GM12874 (cell line): ENCODE results near the gene LPCAT1.
A peak's percentile ranks its signal among the peaks of the same experiment; 100 is the strongest.

Source experiments
- CTCF ChIP-seq: IDR thresholded peaks from 2 replicates; pipeline ENCODE4 v1.5.1; 2011; ENCODE audit warnings: low read depth, mild to moderate bottlenecking, control low read depth, low read length, moderate library complexity; ENCODE audit not compliant: insufficient read depth

The LPCAT1 gene

GRCh38 chr5:1511651-1512540, 11.9 kb downstream of the LPCAT1 start:
- peak; percentile 17; the same call in 1 of the 2 replicates for TF ChIP-seq CTCF

GRCh38 chr5:1511048-1511447, 12.7 kb downstream of the LPCAT1 start:
- no peak for TF ChIP-seq CTCF

- TF ChIP-seq CTCF: no peak
Measured at GRCh38 chr5:1510631-1511030, 13.1 kb downstream of the LPCAT1 start.

GRCh38 chr5:1510151-1510561, 13.6 kb downstream of the LPCAT1 start:
- TF ChIP-seq CTCF: no peak

- TF ChIP-seq CTCF: no peak
Measured at GRCh38 chr5:1509346-1510085, 14.2 kb downstream of the LPCAT1 start.

- TF ChIP-seq CTCF: no peak
Measured at GRCh38 chr5:1508659-1509290, 15.0 kb downstream of the LPCAT1 start.

- no peak for TF ChIP-seq CTCF
Measured at GRCh38 chr5:1507961-1508658, 15.7 kb downstream of the LPCAT1 start.
